GM23338 (cell line): Measurements from ENCODE around the gene ATP1A4. TPM values are rescaled to one million over a fixed set of nuclear protein-coding genes. Genes with fewer than 3 reads are reported as not detected.
A peak's percentile ranks its signal among the peaks of the same experiment; 100 is the strongest.

Source experiments
- ATAC-seq: fragments of 200-7000 bp; cut with Tn5 transposase; 3 replicates; pipeline ENCODE4 v1.9.1; 2020
- DNase-seq: peaks from one replicate; pipeline ENCODE4 v3.0.0-alpha.2; 2015; ENCODE audit warnings: low spot score
- H2AFZ ChIP-seq: fragments of 200-600 bp; sonication (generic); 2 replicates; pipeline ENCODE4 v1.8.0; 2016; ENCODE audit warnings: antibody characterized with exemption, mild to moderate bottlenecking, moderate library complexity
- H3F3A ChIP-seq: fragments of 200-600 bp; sonication (generic); replicated peaks from 2 replicates; pipeline ENCODE4 v1.8.0; 2017; ENCODE audit warnings: antibody characterized with exemption, mixed run types, low read depth
- H3K27ac ChIP-seq: fragments of 200-600 bp; sonication (generic); 2 replicates; pipeline ENCODE4 v1.6.1; 2016; ENCODE audit warnings: low read depth
- H3K27me3 ChIP-seq: fragments of 200-600 bp; sonication (generic); 2 replicates; pipeline ENCODE4 v1.8.0; 2016; ENCODE audit warnings: mild to moderate bottlenecking, mixed run types, moderate library complexity; ENCODE audit not compliant: insufficient read depth
- H3K36me3 ChIP-seq: fragments of 200-600 bp; sonication (generic); 2 replicates; pipeline ENCODE4 v1.8.0; 2016; ENCODE audit warnings: mild to moderate bottlenecking; ENCODE audit not compliant: insufficient read depth
- H3K4me1 ChIP-seq: fragments of 200-600 bp; sonication (generic); 2 replicates; pipeline ENCODE4 v1.8.0; 2016; ENCODE audit warnings: mild to moderate bottlenecking, moderate library complexity; ENCODE audit not compliant: insufficient read depth
- H3K4me2 ChIP-seq: fragments of 200-600 bp; sonication (generic); 2 replicates; pipeline ENCODE4 v1.7.1; 2017; ENCODE audit warnings: mixed run types
- H3K4me3 ChIP-seq: fragments of 200-600 bp; sonication (generic); 2 replicates; pipeline ENCODE4 v1.6.1; 2016; ENCODE audit warnings: mixed run types
- H3K79me2 ChIP-seq: fragments of 200-600 bp; sonication (generic); replicated peaks from 2 replicates; pipeline ENCODE4 v1.8.0; 2017; ENCODE audit warnings: mild to moderate bottlenecking; ENCODE audit not compliant: insufficient read depth
- H3K9me2 ChIP-seq: fragments of 200-600 bp; sonication (generic); 2 replicates; pipeline ENCODE4 v1.8.0; 2017; ENCODE audit not compliant: insufficient read depth
- H4K20me1 ChIP-seq: fragments of 200-600 bp; sonication (generic); replicated peaks from 2 replicates; pipeline ENCODE4 v1.8.0; 2017; ENCODE audit warnings: mild to moderate bottlenecking; ENCODE audit not compliant: insufficient read depth
- H3K27ac Mint-ChIP-seq: 2 replicates; pipeline ENCODE4 v1.8.0; 2020; ENCODE audit warnings: inconsistent platforms, mild to moderate bottlenecking, moderate library complexity, mixed read lengths
- H3K27me3 Mint-ChIP-seq: 3 replicates; pipeline ENCODE4 v1.8.0; 2022; ENCODE audit warnings: low read depth, mild to moderate bottlenecking, moderate library complexity, mixed read lengths, inconsistent platforms; ENCODE audit not compliant: insufficient read depth, poor library complexity
- H3K36me3 Mint-ChIP-seq: 3 replicates; pipeline ENCODE4 v1.8.0; 2021; ENCODE audit warnings: low read depth, mild to moderate bottlenecking, inconsistent platforms, moderate library complexity, mixed read lengths
- H3K4me1 Mint-ChIP-seq: 3 replicates; pipeline ENCODE4 v1.8.0; 2020; ENCODE audit warnings: mild to moderate bottlenecking, inconsistent platforms, mixed read lengths
- H3K4me3 Mint-ChIP-seq: 3 replicates; pipeline ENCODE4 v1.8.0; 2021; ENCODE audit warnings: moderate library complexity, mild to moderate bottlenecking, inconsistent platforms, mixed read lengths
- H3K9me3 Mint-ChIP-seq: 3 replicates; pipeline ENCODE4 v1.8.0; 2020; ENCODE audit warnings: moderate library complexity, mild to moderate bottlenecking, inconsistent platforms, mixed read lengths
- CREB1 ChIP-seq: fragments of 250-450 bp; sonication (Bioruptor Pico); IDR thresholded peaks from 2 replicates; pipeline ENCODE4 v1.5.0; 2020; ENCODE audit warnings: low read depth, mild to moderate bottlenecking, moderate library complexity
- CTCF ChIP-seq, 2 experiments: fragments of 200-600 bp in 1 of 2; sonication (generic) in 1 of 2; conservative IDR thresholded peaks; 2 replicates each; pipeline versions ENCODE4 v1.5.1 to v1.6.1; 2016 to 2017; ENCODE audit warnings: antibody characterized with exemption in 2 of 2, low read depth in 2 of 2, mild to moderate bottlenecking in 2 of 2, moderate library complexity in 1 of 2
- ETS1 ChIP-seq: IDR thresholded peaks from 2 replicates; pipeline ENCODE4 v1.6.1; 2016; ENCODE audit warnings: antibody characterized with exemption
- EZH2 ChIP-seq: fragments of 200-600 bp; sonication (generic); IDR thresholded peaks from one replicate; pipeline ENCODE4 v1.8.0; 2017; ENCODE audit warnings: antibody characterized with exemption, mild to moderate bottlenecking, low read depth; ENCODE audit not compliant: unreplicated experiment
- EZH2phosphoT487 ChIP-seq: fragments of 200-600 bp; sonication (generic); IDR thresholded peaks from one replicate; pipeline ENCODE4 v1.8.1; 2018; ENCODE audit warnings: antibody characterized with exemption; ENCODE audit not compliant: unreplicated experiment
- JUNB ChIP-seq: IDR thresholded peaks from one replicate; pipeline ENCODE4 v1.6.1; 2016; ENCODE audit warnings: antibody characterized with exemption; ENCODE audit not compliant: unreplicated experiment
- NANOG ChIP-seq: IDR thresholded peaks from 2 replicates; pipeline ENCODE4 v1.6.1; 2016; ENCODE audit warnings: antibody characterized with exemption, borderline replicate concordance
- POLR2AphosphoS5 ChIP-seq: IDR thresholded peaks from 2 replicates; pipeline ENCODE4 v1.6.1; 2016; ENCODE audit warnings: antibody characterized with exemption, low read depth
- REST ChIP-seq: IDR thresholded peaks from one replicate; pipeline ENCODE4 v1.6.1; 2018; ENCODE audit warnings: antibody characterized with exemption; ENCODE audit not compliant: unreplicated experiment
- STAT1 ChIP-seq: IDR thresholded peaks from one replicate; pipeline ENCODE4 v1.6.1; 2016; ENCODE audit warnings: antibody characterized with exemption; ENCODE audit not compliant: unreplicated experiment
- ZNF114 ChIP-seq: fragments of 250-450 bp; sonication (Bioruptor Pico); IDR thresholded peaks from 2 replicates; pipeline ENCODE4 v1.5.0; 2020; ENCODE audit warnings: mild to moderate bottlenecking, moderate library complexity
- ZNF331 ChIP-seq: fragments of 250-450 bp; sonication (Bioruptor Pico); IDR thresholded peaks from 2 replicates; pipeline ENCODE4 v1.5.0; 2020; ENCODE audit warnings: low read depth, mild to moderate bottlenecking, moderate library complexity
- polyA plus RNA-seq: library from polyadenylated mRNA; unstranded; fragments of >200 nt; fragmentation: Nextera tagmentation; extraction: Ambion mirVana; gene quantifications from 2 replicates; pipeline ENCODE4 v1.2.1, GENCODE V29; 2016
- total RNA-seq: library from RNA; depleted of rRNA; stranded (reverse); fragments of >200 nt; shearing (Covaris generic); gene quantifications from 2 replicates; pipeline ENCODE4 v1.2.3, GENCODE V29; 2014

The ATP1A4 gene
- total and polyA plus RNA-seq, 2 experiments from 2014 or later, result 0.27 to 0.63 TPM

- Histone ChIP-seq H3F3A (no peaks in the 10 kb centered on the region), H4K20me1 (no peaks in the 10 kb centered on the region), H3K79me2 (no peaks in the 10 kb centered on the region), H3K27ac (no peak overlapping the region), H3K4me1 (no peaks in the 10 kb centered on the region), H3K36me3 (no peaks in the 10 kb centered on the region), H3K4me3 (no peak overlapping the region), H3K9me2 (no peaks in the 10 kb centered on the region), H2AFZ (no peak overlapping the region), H3K27me3 (no peaks in the 10 kb centered on the region), H3K4me2 (no peak overlapping the region)
- DNase-seq, result no peak
- Mint-ChIP-seq H3K36me3 (peaks cover 95% of the 10 kb centered on the region), H3K4me3 (no peak overlapping the region), H3K9me3 (no peaks in the 10 kb centered on the region), H3K27ac (peak overlapping the region; percentile 54), H3K4me1 (peaks cover 21% of the 10 kb centered on the region), H3K27me3 (peaks cover 4% of the 10 kb centered on the region)
- peak; percentile 16 to 54; a peak in 2 of 4 replicates for TF ChIP-seq CTCF (conservative IDR thresholded peaks at IDR 0.05; ENCODE audit: low read depth in 2 of 2)
- TF ChIP-seq STAT1, result no peak
- peak; percentile 67 for ATAC-seq
These were observed 26.5 kb upstream of the ATP1A4 start for GRCh38 chr1:160124705-160125478.

- H4K20me1 ChIP-seq, result no peaks in the 10 kb centered on the region
- no peak overlapping the region for H3K27ac ChIP-seq
- no peak overlapping the region for H2AFZ ChIP-seq
- H3K4me3 ChIP-seq, result no peak overlapping the region
- H3K4me2 ChIP-seq, result no peak overlapping the region
- H3K4me1 ChIP-seq, result no peaks in the 10 kb centered on the region
- ATAC-seq (no peak), DNase-seq (no peak)
- H3K27me3 ChIP-seq, result no peaks in the 10 kb centered on the region
- Mint-ChIP-seq H3K36me3 (peaks cover 96% of the 10 kb centered on the region), H3K27me3 (peaks cover 1% of the 10 kb centered on the region), H3K9me3 (no peaks in the 10 kb centered on the region), H3K4me1 (peaks cover 16% of the 10 kb centered on the region), H3K27ac (no peak overlapping the region), H3K4me3 (no peak overlapping the region)
- no peaks in the 10 kb centered on the region for H3K9me2 ChIP-seq
- no peaks in the 10 kb centered on the region for H3K36me3 ChIP-seq
- H3K79me2 ChIP-seq, result no peaks in the 10 kb centered on the region
- H3F3A ChIP-seq, result no peaks in the 10 kb centered on the region
- TF ChIP-seq EZH2 (no peak), POLR2AphosphoS5 (no peak), STAT1 (no peak), CTCF (conservative IDR thresholded peaks at IDR 0.05; ENCODE audit: low read depth in 2 of 2) (no peak), NANOG (no peak), CREB1 (CRISPR knock-in tag) (no peak), REST (no peak), ZNF114 (no peak), EZH2phosphoT487 (no peak), ZNF331 (CRISPR knock-in tag) (no peak), JUNB (no peak), ETS1 (no peak)
These were observed 25.7 kb upstream of the ATP1A4 start for GRCh38 chr1:160125746-160126145.
